HepG2 (cell line): ENCODE results near the gene PEMT. TPM values are rescaled to one million over a fixed set of nuclear protein-coding genes. Genes with fewer than 3 reads are reported as not detected.

ENCODE experiments used
- ATAC-seq: fragments of 200-7000 bp; cut with Tn5 transposase; 3 replicates; pipeline ENCODE4 v1.9.1; 2020; ENCODE audit warnings: mild to moderate bottlenecking, moderate library complexity
- BruUV-seq: library from RNA; stranded (reverse); fragments of 400-500 nt; replicated peaks from 2 replicates; lab custom pipeline; 2021; lab: Mats Ljungman, UMichigan
- CTCF ChIA-PET: fragments of 300-600 bp; formaldehyde crosslinking; extraction: SDS; loops from one replicate; lab custom pipeline; 2021; ENCODE audit warnings: low total read pairs, inconsistent platforms, low intra/inter-chr PET ratio; lab: Yijun Ruan, JAX
- POLR2A ChIA-PET: fragments of 350-600 bp; sonication (Branson Sonifier 250); formaldehyde crosslinking; loops from one replicate; lab custom pipeline; 2020; ENCODE audit warnings: antibody characterized with exemption, inconsistent platforms; lab: Yijun Ruan, JAX
- DNase-seq: peaks from one replicate; pipeline ENCODE4 v3.0.0-alpha.2; 2015; ENCODE audit warnings: low spot score
- FAIRE-seq: peaks from 3 replicates; lab custom pipeline; 2011; peaks lifted over from hg19 to GRCh38; lab: Jason Lieb, UNC
- H2AFZ ChIP-seq: one replicate; pipeline ENCODE4 v1.6.1; 2011; ENCODE audit warnings: low read length, inconsistent platforms
- H3K27ac ChIP-seq: fragments of 300-600 bp; 3 replicates; pipeline ENCODE4 v1.8.0; 2011; ENCODE audit warnings: mixed run types, mild to moderate bottlenecking, mixed read lengths, low read length, inconsistent platforms; ENCODE audit not compliant: insufficient read depth; ENCODE audit errors: extremely low read length
- H3K27me3 ChIP-seq, 2 experiments: fragments of 200-600 bp in 1 of 2; 2 replicates in 1 of 2; 3 replicates in 1 of 2; pipeline versions ENCODE4 v1.6.0 to v1.8.0; 2011; ENCODE audit warnings: low read length in 2 of 2, mild to moderate bottlenecking in 2 of 2, moderate library complexity in 2 of 2, inconsistent platforms in 1 of 2; ENCODE audit not compliant: insufficient read depth in 2 of 2, control insufficient read depth in 1 of 2
- H3K36me3 ChIP-seq, 2 experiments: fragments of 200-600 bp in 1 of 2; replicated peaks in 1 of 2; 2 replicates in 1 of 2; 3 replicates in 1 of 2; pipeline versions ENCODE4 v1.5.1 to v1.8.0; 2011; ENCODE audit warnings: low read length in 2 of 2, inconsistent platforms in 1 of 2; ENCODE audit not compliant: insufficient read depth in 2 of 2, control insufficient read depth in 1 of 2
- H3K4me1 ChIP-seq: 2 replicates; pipeline ENCODE4 v1.5.1; 2012; ENCODE audit warnings: low read length, inconsistent platforms; ENCODE audit not compliant: insufficient read depth
- H3K4me2 ChIP-seq: 2 replicates; pipeline ENCODE4 v1.6.0; 2011; ENCODE audit warnings: low read depth, low read length, inconsistent platforms
- H3K4me3 ChIP-seq, 3 experiments: fragments of 200-600 bp in 1 of 3; sonication (generic), shearing (Covaris generic) in 1 of 3; replicated peaks in 1 of 3; 2 replicates each; pipeline ENCODE4 v1.5.1; 2011 to 2016; ENCODE audit warnings: low read length in 3 of 3, inconsistent platforms in 2 of 3, low read depth in 2 of 3, mild to moderate bottlenecking in 2 of 3, control low read depth in 1 of 3, mixed read lengths in 1 of 3; ENCODE audit not compliant: insufficient read depth in 1 of 3
- H3K79me2 ChIP-seq: one replicate; pipeline ENCODE4 v1.6.1; 2011; ENCODE audit warnings: low read length, inconsistent platforms; ENCODE audit not compliant: insufficient read depth
- H3K9ac ChIP-seq: 2 replicates; pipeline ENCODE4 v1.6.0; 2011; ENCODE audit warnings: mild to moderate bottlenecking, low read depth, low read length, inconsistent platforms; ENCODE audit not compliant: insufficient read depth
- H3K9me3 ChIP-seq: 2 replicates; pipeline ENCODE4 v1.5.1; 2012; ENCODE audit warnings: mild to moderate bottlenecking, low read length
- H4K20me1 ChIP-seq: 2 replicates; pipeline ENCODE4 v1.6.0; 2011; ENCODE audit warnings: inconsistent platforms, mild to moderate bottlenecking, low read length, moderate library complexity; ENCODE audit not compliant: insufficient read depth
- NFYB ChIP-seq: sonication (generic); formaldehyde crosslinking; IDR thresholded peaks from 2 replicates; pipeline ENCODE4 v1.4.0; 2020; ENCODE audit warnings: missing genetic modification reagents
- RERE ChIP-seq: IDR thresholded peaks from 2 replicates; pipeline ENCODE4 v1.6.1; 2016; ENCODE audit warnings: low read depth, missing genetic modification reagents, missing compliant biosample characterization
- RNF2 ChIP-seq: fragments of 450-650 bp; conservative IDR thresholded peaks from 2 replicates; pipeline ENCODE4 v1.6.1; 2016; ENCODE audit warnings: low read depth
- ZNF260 ChIP-seq: sonication (generic); formaldehyde crosslinking; IDR thresholded peaks from 2 replicates; pipeline ENCODE4 v1.4.0; 2020; ENCODE audit warnings: missing genetic modification reagents, low read depth, mild to moderate bottlenecking, borderline replicate concordance
- ZSCAN5A ChIP-seq: sonication (generic); formaldehyde crosslinking; IDR thresholded peaks from 2 replicates; pipeline ENCODE4 v1.8.0; 2022; ENCODE audit warnings: mild to moderate bottlenecking, missing genetic modification reagents, borderline replicate concordance
- WGBS: methylation state at CpG from one replicate; pipeline ENCODE4 v1.1.6; 2017; ENCODE audit warnings: low lambda C conversion rate; 5-methylcytosine and 5-hydroxymethylcytosine counted together
- in situ Hi-C: cut with HindIII; loops from 2 replicates; pipeline ENCODE4 v1.10.0; 2017; ENCODE audit warnings: low pct_unique_long_range_greater_than_20kb; ENCODE audit not compliant: extremely low pct_ligation_motif_present
- intact Hi-C: fragments of 100-400 bp; cut with micrococcal nuclease; formaldehyde crosslinking; loops from one replicate; pipeline ENCODE4 v1.10.0; 2022; ENCODE audit not compliant: unreplicated experiment
- polyA plus RNA-seq, 8 experiments: library from polyadenylated mRNA; depleted of rRNA in 3 of 8; stranded (reverse) in 7 of 8; unstranded in 1 of 8; fragments of >200 nt; fragmentation: Illumina TruSeq in 4 of 8; extraction: Trizol in 4 of 8; gene quantifications; 2 replicates each; pipeline versions ENCODE4 v1.2.1 to v1.2.3, GENCODE V29; 2011 to 2016; ENCODE audit warnings: low read depth in 4 of 8, missing spikeins in 1 of 8, mixed read lengths in 1 of 8; ENCODE audit not compliant: insufficient read depth in 1 of 8
- total RNA-seq, 5 experiments: library from RNA; depleted of rRNA; stranded (reverse); fragments of >200 nt; fragmentation: Illumina TruSeq; extraction: Trizol; gene quantifications; 2 replicates each; pipeline ENCODE4 v1.2.3, GENCODE V29; 2016; ENCODE audit warnings: low read depth in 1 of 5

PEMT gene
- total and polyA plus RNA-seq, 2 of the 13 experiments (the other 11 are each of a cell fraction or from before 2014, with no cell fraction given), result 31.7 to 43.6 TPM

GRCh38 chr17:17554266-17554665 is 37.2 kb downstream of the PEMT start:
- intact Hi-C loops (no loop called here), in situ Hi-C loops (no loop called here)
- no TSS peak for BruUV-seq
- ChIA-PET POLR2A (no interaction called here), CTCF (no interaction called here)
- H3K9me3 ChIP-seq, result no peaks in the 10 kb centered on the region
- no peak overlapping the region for H3K4me2 ChIP-seq
- H4K20me1 ChIP-seq, result no peaks in the 10 kb centered on the region
- peaks cover 16% of the 10 kb centered on the region for H3K4me1 ChIP-seq
- 91% methylated on average over 16 of the region's 17 CpGs for WGBS
- H2AFZ ChIP-seq, result no peak overlapping the region
- no peak for ATAC-seq
- FAIRE-seq, result no peak
- DNase-seq, result no peak
- H3K36me3 ChIP-seq, result no peaks in the 10 kb centered on the region
- no peak overlapping the region for H3K27ac ChIP-seq
- no peaks in the 10 kb centered on the region for H3K79me2 ChIP-seq
- TF ChIP-seq ZSCAN5A (CRISPR knock-in tag) (no peak), NFYB (CRISPR knock-in tag) (no peak), RERE (CRISPR knock-in tag) (no peak), RNF2 (no peak), ZNF260 (CRISPR knock-in tag) (no peak)
- no peaks in the 10 kb centered on the region for H3K27me3 ChIP-seq
- no peak overlapping the region for H3K4me3 ChIP-seq
- no peak overlapping the region for H3K9ac ChIP-seq
